OCI-LY7 (cell line): ENCODE data around the gene KRTAP13-3.

Experiments
- EZH2phosphoT487 ChIP-seq: fragments of 200-600 bp; sonication (generic); IDR thresholded peaks from 2 replicates; pipeline ENCODE4 v1.6.1; 2018; ENCODE audit warnings: low read depth, borderline replicate concordance, mild to moderate bottlenecking, mixed run types, antibody characterized with exemption, low read length, moderate library complexity, mixed read lengths
- TF ChIP-seq, protein P1 (sequence below): fragments of 200-600 bp; sonication (generic); conservative IDR thresholded peaks from 2 replicates; pipeline ENCODE4 v1.5.1; 2014; ENCODE audit warnings: mild to moderate bottlenecking, antibody characterized with exemption, low read length, moderate library complexity, mixed read lengths

- TF ChIP-seq, protein P1, sequence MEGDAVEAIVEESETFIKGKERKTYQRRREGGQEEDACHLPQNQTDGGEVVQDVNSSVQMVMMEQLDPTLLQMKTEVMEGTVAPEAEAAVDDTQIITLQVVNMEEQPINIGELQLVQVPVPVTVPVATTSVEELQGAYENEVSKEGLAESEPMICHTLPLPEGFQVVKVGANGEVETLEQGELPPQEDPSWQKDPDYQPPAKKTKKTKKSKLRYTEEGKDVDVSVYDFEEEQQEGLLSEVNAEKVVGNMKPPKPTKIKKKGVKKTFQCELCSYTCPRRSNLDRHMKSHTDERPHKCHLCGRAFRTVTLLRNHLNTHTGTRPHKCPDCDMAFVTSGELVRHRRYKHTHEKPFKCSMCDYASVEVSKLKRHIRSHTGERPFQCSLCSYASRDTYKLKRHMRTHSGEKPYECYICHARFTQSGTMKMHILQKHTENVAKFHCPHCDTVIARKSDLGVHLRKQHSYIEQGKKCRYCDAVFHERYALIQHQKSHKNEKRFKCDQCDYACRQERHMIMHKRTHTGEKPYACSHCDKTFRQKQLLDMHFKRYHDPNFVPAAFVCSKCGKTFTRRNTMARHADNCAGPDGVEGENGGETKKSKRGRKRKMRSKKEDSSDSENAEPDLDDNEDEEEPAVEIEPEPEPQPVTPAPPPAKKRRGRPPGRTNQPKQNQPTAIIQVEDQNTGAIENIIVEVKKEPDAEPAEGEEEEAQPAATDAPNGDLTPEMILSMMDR, result peak; percentile 76
- TF ChIP-seq EZH2phosphoT487, result no peak
Measured at GRCh38 chr21:30434033-30434631, 8.4 kb upstream of the KRTAP13-3 start.
